Right lung (tissue), 5 donors: ENCODE measurements around the gene LY6G6D. TPM values are rescaled to one million over a fixed set of nuclear protein-coding genes. Genes with fewer than 3 reads are reported as not detected.
A peak's percentile ranks its signal among the peaks of the same experiment; 100 is the strongest.

Experiments used
- DNase-seq, 2 donors: peaks; one replicate each; pipeline ENCODE4 v3.0.0-alpha.2; 2013
- polyA plus RNA-seq, 5 donors: library from polyadenylated mRNA; unstranded; fragments of 120-200 nt; gene quantifications; one replicate each; pipeline versions ENCODE4 v1.2.1 to v1.2.3, GENCODE V29; 2013; ENCODE audit warnings: inconsistent platforms in 1 of 5, low replicate concordance in 1 of 5; ENCODE audit not compliant: insufficient read length in 5 of 5, insufficient read depth in 1 of 5

The LY6G6D gene
- polyA plus RNA-seq, 5 donors: 0.48 to 0.88 (median 0.80) TPM; not detected in 2

DNA sequence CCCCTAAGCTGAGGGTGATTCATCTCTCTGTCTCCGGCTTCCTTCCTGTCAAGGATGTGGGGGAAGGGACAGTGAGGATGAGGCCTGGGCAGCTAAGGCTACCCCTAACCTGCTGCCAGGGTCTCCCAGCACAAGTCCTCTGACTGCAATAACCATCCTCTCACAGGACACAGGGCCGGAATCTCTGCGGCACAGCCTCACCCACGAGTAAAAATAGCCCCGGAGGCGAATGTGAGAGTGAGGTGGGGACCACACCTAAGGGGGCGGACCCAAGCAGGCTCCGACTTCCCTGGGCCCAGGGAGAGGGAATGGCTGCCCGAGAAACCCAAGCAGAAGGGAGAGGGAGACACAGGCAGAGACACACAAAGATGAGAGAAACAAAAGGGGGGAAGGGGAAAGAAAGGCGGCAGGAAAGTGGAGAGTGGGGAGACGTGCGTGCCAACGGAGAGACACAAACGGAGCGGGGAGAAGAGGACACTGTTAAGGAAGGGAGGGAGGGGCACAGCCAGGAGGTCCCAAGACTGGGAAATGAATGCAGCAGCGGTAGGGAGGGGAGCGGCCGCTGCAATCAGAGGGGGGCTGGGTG, 19.8 kb downstream of the LY6G6D start:
- peak in 1 of 2 donors; percentile 42 for DNase-seq

- peak; percentile 75 to 82 for DNase-seq
These were observed 21.0 kb downstream of the LY6G6D start, which contains the start of gene CLIC1 for GRCh38 chr6:31736021-31736767. CLIC1 (minus strand) TSS chr6:31736530; CDS start chr6:31736300, 230 bp downstream.

GRCh38 chr6:31736768-31737314, 21.7 kb downstream of the LY6G6D start:
- no peak for DNase-seq

- peak in 1 of 2 donors; percentile 61 for DNase-seq
These were observed 22.3 kb downstream of the LY6G6D start for GRCh38 chr6:31737315-31737990.

GRCh38 chr6:31737991-31738979, 23.1 kb downstream of the LY6G6D start:
- DNase-seq: peak; percentile 69 to 78

- peak; percentile 98 to 99 for DNase-seq
These were observed 24.7 kb downstream of the LY6G6D start, which contains the start of gene MSH5 for GRCh38 chr6:31739639-31740396. MSH5 (plus strand) TSS chr6:31740005; CDS start chr6:31740467, 462 bp downstream.

GRCh38 chr6:31740397-31741223, 25.5 kb downstream of the LY6G6D start:
- no peak for DNase-seq

- DNase-seq: no peak
These were observed 26.7 kb downstream of the LY6G6D start for GRCh38 chr6:31741815-31742214.

DNA sequence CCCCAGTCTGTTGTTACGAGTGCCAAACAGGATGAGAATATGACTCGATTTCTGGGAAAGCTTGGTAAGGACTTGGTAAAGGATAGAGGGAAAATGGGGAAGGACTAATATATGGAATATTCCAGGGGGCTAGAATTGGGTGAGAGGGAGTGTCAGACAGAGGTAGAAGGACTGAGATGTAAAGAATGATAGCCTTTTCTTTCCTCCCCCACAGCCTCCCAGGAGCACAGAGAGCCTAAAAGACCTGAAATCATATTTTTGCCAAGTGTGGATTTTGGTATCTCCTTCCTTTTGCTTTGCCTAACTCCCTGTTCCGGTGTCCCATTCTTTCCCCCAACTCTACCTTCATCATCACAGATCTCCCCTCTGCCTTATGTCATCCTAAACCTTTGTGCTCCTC, 27.7 kb downstream of the LY6G6D start:
- DNase-seq: no peak

GRCh38 chr6:31744422-31744821, 29.3 kb downstream of the LY6G6D start:
- DNase-seq: no peak

- no peak for DNase-seq
These were observed 34.3 kb downstream of the LY6G6D start for GRCh38 chr6:31749301-31750036.

DNA sequence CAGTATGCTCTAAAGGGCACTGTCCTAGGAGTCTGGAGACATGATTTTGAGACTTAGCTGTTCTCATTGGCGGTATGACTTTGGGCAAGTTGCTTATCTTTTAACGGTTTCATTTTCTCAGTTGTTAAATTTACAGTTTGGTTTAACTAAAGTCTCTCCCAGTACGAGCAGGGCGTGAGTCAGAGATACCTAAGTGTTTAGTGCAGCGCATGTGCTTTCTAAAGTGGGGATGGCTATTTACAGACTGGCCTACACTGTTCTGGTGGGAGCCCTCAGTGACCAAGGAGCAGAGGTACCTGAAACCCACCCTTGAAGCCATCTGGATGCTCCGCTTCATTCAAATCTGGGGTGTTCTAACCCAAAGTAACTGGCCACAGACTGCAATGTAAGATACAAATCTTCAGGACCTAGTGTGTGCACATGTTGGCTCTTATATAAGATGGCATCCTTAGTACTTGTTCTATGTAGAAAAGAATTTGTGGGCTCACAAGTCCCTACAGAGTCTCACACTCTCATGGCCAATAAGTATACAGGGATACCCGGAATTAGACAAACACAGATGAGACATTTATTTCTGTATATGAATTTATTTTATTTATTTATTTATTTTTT, 35.4 kb downstream of the LY6G6D start:
- DNase-seq: no peak

- no peak for DNase-seq
These were observed 37.7 kb downstream of the LY6G6D start for GRCh38 chr6:31752739-31753319.

DNA sequence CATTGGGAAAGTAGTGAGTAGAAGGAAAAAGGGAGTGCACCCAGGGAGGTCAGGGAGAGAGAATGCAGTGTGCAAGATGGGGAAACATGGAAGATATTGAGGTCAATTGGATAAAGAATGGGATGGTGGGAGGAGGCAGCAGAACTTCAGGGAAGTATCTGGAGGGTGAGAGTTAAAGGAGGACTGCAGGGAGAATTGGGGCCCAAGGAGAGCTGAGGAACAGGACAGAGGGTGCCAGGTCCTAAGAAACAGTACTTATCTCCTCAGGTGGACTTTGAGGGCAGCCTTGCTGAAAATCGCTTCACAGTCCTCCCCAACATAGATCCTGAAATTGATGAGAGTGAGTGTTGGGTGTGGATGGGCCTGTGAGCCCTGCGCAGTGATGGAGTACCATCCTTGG, 43.1 kb downstream of the LY6G6D start:
- DNase-seq: no peak

DNA sequence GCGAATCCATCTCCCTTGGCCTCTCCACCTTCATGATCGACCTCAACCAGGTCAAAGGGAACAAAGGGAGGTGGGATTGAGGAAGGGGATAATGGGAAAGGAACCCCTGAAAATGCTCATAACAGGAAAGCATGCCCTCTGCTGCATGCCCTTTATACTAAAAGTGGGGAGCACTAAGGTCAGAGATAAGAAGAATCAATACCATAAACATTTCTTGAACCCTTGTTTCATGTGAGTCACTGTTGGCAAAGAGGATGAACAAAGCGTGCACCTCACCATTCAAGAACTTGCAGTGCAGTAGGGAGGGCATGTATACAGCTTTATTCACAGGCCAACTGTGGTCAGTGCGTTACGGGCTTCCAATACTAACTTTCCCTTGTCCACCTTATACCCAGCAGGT, 45.6 kb downstream of the LY6G6D start:
- no peak for DNase-seq

DNA sequence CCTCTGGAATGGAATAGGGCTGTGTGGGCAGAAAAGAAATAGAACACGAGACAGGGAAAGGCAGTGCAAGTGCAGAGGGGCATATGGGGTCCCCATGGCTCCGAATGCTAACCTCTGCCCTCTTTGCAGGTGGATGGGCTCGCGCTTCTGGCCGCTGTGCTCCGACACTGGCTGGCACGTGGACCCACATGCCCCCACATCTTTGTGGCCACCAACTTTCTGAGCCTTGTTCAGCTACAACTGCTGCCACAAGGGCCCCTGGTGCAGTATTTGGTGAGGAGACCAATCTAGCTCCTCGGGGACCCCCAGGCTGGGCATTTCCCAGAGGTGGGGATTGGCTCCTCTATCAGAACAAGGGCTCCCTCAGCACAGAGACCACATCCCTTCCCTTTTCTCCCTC, 46.2 kb downstream of the LY6G6D start:
- no peak for DNase-seq

DNA sequence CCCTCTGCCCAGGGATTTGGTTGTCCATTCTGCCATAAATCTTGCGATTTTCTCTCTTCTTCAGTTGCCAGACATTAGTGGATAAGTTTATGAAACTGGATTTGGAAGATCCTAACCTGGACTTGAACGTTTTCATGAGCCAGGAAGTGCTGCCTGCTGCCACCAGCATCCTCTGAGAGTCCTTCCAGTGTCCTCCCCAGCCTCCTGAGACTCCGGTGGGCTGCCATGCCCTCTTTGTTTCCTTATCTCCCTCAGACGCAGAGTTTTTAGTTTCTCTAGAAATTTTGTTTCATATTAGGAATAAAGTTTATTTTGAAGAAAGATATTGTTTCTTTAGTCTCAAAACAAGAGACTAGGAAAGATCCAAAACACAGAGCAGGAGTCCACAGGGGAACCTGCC, 47.2 kb downstream of the LY6G6D start, which contains the start of gene SAPCD1:
Gene SAPCD1 (plus strand): TSS at position 301 of the 400 bp plus-strand sequence. CDS start 399 bp downstream, outside the sequence.
- DNase-seq: no peak
